Astrocyte of the cerebellum (primary cell): ENCODE data around the gene FGF10.

Experiments
- DNase-seq: peaks from one replicate; pipeline ENCODE4 v3.0.0-alpha.2; 2011; ENCODE audit warnings: low read depth
- H3K4me3 ChIP-seq: 2 replicates; pipeline ENCODE4 v1.5.1; 2011; ENCODE audit warnings: mild to moderate bottlenecking, low read depth, low read length, moderate library complexity
- CTCF ChIP-seq: IDR thresholded peaks from 2 replicates; pipeline ENCODE4 v1.5.1; 2012; ENCODE audit warnings: low read length, low read depth, moderate library complexity, mild to moderate bottlenecking; ENCODE audit errors: missing control alignments
- in situ Hi-C: cut with HindIII; loops from 2 replicates; pipeline ENCODE4 v1.10.0; 2017; ENCODE audit warnings: low sequenced_read_pairs

The FGF10 gene

GRCh38 chr5:44318883-44319282 lies 70.3 kb downstream of the FGF10 start:
- in situ Hi-C loops = no loop called here
- no peak for DNase-seq
- no peak for TF ChIP-seq CTCF
- H3K4me3 ChIP-seq = no peak overlapping the region

GRCh38 chr5:44312374-44312773 lies 76.8 kb downstream of the FGF10 start:
- in situ Hi-C loops = no loop called here
- no peak for DNase-seq
- no peak for TF ChIP-seq CTCF
- no peak overlapping the region for H3K4me3 ChIP-seq

- no peak overlapping the region for H3K4me3 ChIP-seq
- in situ Hi-C loops = no loop called here
- no peak for TF ChIP-seq CTCF
- no peak for DNase-seq
Observed at GRCh38 chr5:44300551-44300950, 88.7 kb downstream of the FGF10 start.

- no peak overlapping the region for H3K4me3 ChIP-seq
- in situ Hi-C loops = no loop called here
- TF ChIP-seq CTCF = no peak
- DNase-seq = no peak
Observed at GRCh38 chr5:44299394-44299793, 89.8 kb downstream of the FGF10 start.

- DNase-seq = no peak
- in situ Hi-C loops = no loop called here
- no peak overlapping the region for H3K4me3 ChIP-seq
- TF ChIP-seq CTCF = no peak
Observed at GRCh38 chr5:44294516-44294915, 94.7 kb downstream of the FGF10 start.

GRCh38 chr5:44292736-44293135 lies 96.5 kb downstream of the FGF10 start:
- no peak for DNase-seq
- no peak overlapping the region for H3K4me3 ChIP-seq
- in situ Hi-C loops = no loop called here
- TF ChIP-seq CTCF = no peak

- no peak for DNase-seq
- no peak overlapping the region for H3K4me3 ChIP-seq
- TF ChIP-seq CTCF = no peak
- in situ Hi-C loops = no loop called here
Observed at GRCh38 chr5:44278469-44278868, 110.8 kb downstream of the FGF10 start.
